Smooth muscle cell (in vitro differentiated cells): ENCODE measurements around the gene CTBP2. TPM values are rescaled to one million over a fixed set of nuclear protein-coding genes. Genes with fewer than 3 reads are reported as not detected.

Experiments used
- DNase-seq: peaks from one replicate; lab custom pipeline; 2025; ENCODE audit not compliant: unreplicated experiment; lab: John Stamatoyannopoulos, UW
- H2AFZ ChIP-seq: fragments of 200-600 bp; sonication (generic); 2 replicates; pipeline ENCODE4 v1.6.0; 2016; ENCODE audit warnings: antibody characterized with exemption, low read depth, mild to moderate bottlenecking
- H3F3A ChIP-seq: fragments of 200-600 bp; sonication (generic); 2 replicates; pipeline ENCODE4 v1.6.0; 2017; ENCODE audit warnings: antibody characterized with exemption, low read depth
- H3K27ac ChIP-seq: fragments of 200-600 bp; sonication (generic); 2 replicates; pipeline ENCODE4 v1.5.1; 2016; ENCODE audit warnings: low read depth, mild to moderate bottlenecking
- H3K27me3 ChIP-seq: fragments of 200-600 bp; sonication (generic); 2 replicates; pipeline ENCODE4 v1.6.1; 2016; ENCODE audit warnings: low read depth, mild to moderate bottlenecking
- H3K36me3 ChIP-seq: fragments of 200-600 bp; sonication (generic); 2 replicates; pipeline ENCODE4 v1.5.1; 2016; ENCODE audit warnings: low read depth
- H3K4me1 ChIP-seq: fragments of 200-600 bp; sonication (generic); 2 replicates; pipeline ENCODE4 v1.5.1; 2016; ENCODE audit warnings: low read depth
- H3K4me2 ChIP-seq: fragments of 200-600 bp; sonication (generic); 2 replicates; pipeline ENCODE4 v1.6.0; 2016; ENCODE audit warnings: mild to moderate bottlenecking
- H3K4me3 ChIP-seq: fragments of 200-600 bp; sonication (generic); 2 replicates; pipeline ENCODE4 v1.5.1; 2016; ENCODE audit warnings: mild to moderate bottlenecking
- H3K79me2 ChIP-seq: fragments of 200-600 bp; sonication (generic); 2 replicates; pipeline ENCODE4 v1.6.0; 2016; ENCODE audit warnings: low read depth, mild to moderate bottlenecking
- H3K9ac ChIP-seq: fragments of 200-600 bp; sonication (generic); 2 replicates; pipeline ENCODE4 v1.6.0; 2016; ENCODE audit warnings: low read depth
- H3K9me3 ChIP-seq: fragments of 200-600 bp; sonication (generic); replicated peaks from 2 replicates; pipeline ENCODE4 v1.5.1; 2016; ENCODE audit warnings: low read depth
- H4K20me1 ChIP-seq: fragments of 200-600 bp; sonication (generic); 2 replicates; pipeline ENCODE4 v1.6.0; 2016; ENCODE audit warnings: low read depth
- WGBS: methylation state at CpG from one replicate; pipeline ENCODE4 v1.1.7; 2016; ENCODE audit warnings: low lambda C conversion rate; 5-methylcytosine and 5-hydroxymethylcytosine counted together
- polyA plus RNA-seq: library from polyadenylated mRNA; unstranded; fragments of >200 nt; fragmentation: Nextera tagmentation; extraction: Ambion mirVana; gene quantifications from 2 replicates; pipeline ENCODE4 v1.2.1, GENCODE V29; 2016
- total RNA-seq: library from RNA; depleted of rRNA; stranded (reverse); fragments of >200 nt; gene quantifications from 2 replicates; pipeline ENCODE4 v1.2.3, GENCODE V29; 2014
- TF ChIP-seq, protein P1 (sequence below): fragments of 200-600 bp; sonication (generic); IDR thresholded peaks from 2 replicates; pipeline ENCODE4 v1.5.1; 2017; ENCODE audit warnings: borderline replicate concordance, mild to moderate bottlenecking, antibody characterized with exemption; ENCODE audit not compliant: insufficient read depth, poor library complexity, severe bottlenecking

Gene CTBP2
- total and polyA plus RNA-seq, 2 experiments from 2014 or later: 49.9 to 69.5 TPM

DNA sequence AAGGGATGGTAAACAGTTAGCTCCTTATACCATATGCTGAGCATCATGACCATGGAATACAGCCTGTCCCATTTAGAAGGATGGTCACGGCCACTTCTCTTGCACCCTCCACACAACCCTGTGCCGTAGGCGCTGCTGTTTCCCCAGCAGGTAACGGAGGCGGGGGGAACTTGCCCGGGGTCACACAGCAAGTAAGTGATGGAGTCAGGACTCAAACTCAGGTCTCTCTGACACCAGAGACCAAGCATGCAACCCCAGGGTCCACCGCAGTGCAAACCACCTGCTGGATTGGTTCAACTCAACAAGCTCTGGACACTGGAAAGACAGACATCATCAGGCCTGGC is 146.9 kb downstream of the CTBP2 start:
- Histone ChIP-seq H3K27me3 (no peaks in the 10 kb centered on the region), H3K27ac (no peak overlapping the region)
- over 99% methylated on average over 7 of the region's 7 CpGs for WGBS

DNA sequence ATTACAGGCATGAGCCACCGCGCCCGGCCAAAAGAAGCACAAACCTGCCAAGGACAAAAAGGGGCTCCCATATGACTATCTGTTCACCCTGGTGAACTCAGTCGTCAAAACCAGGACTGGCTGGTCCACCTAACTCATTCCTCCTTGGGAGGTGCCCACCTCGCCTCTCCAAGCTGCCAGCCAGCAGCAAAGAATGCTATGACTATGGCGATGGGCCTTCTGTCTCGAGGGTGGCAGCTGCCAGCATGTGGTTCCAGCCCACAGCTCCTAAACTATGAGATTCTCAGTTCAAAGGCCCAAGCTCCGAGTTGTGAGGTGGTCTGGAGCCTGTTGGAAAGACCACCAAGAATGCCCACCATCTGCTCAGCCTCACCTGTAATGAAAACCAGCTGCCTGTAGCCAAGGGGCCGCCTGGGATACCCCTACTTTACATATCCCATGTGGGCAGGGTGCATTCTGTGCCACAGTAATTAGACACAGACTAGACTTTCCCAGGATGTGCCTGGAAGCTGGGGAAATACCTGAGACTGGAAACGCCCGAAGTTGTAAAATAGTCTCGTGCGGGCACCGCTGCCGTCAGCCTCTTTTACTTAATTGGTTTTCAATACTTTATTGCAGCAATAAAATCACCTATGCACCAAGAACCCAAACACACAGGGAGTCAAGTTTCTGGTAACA is 147.4 kb downstream of the CTBP2 start:
- Histone ChIP-seq H3K9ac (no peak overlapping the region), H3K4me3 (no peak overlapping the region), H3K9me3 (no peaks in the 10 kb centered on the region), H3K4me1 (no peaks in the 10 kb centered on the region), H3F3A (no peaks in the 10 kb centered on the region), H4K20me1 (peaks cover 100% of the 10 kb centered on the region), H2AFZ (no peak overlapping the region), H3K27me3 (no peaks in the 10 kb centered on the region), H3K27ac (no peak overlapping the region), H3K36me3 (no peaks in the 10 kb centered on the region), H3K79me2 (peaks cover 57% of the 10 kb centered on the region), H3K4me2 (no peak overlapping the region)
- DNase-seq: no peak
- 95% methylated on average over 15 of the region's 15 CpGs for WGBS
- TF ChIP-seq, protein P1, sequence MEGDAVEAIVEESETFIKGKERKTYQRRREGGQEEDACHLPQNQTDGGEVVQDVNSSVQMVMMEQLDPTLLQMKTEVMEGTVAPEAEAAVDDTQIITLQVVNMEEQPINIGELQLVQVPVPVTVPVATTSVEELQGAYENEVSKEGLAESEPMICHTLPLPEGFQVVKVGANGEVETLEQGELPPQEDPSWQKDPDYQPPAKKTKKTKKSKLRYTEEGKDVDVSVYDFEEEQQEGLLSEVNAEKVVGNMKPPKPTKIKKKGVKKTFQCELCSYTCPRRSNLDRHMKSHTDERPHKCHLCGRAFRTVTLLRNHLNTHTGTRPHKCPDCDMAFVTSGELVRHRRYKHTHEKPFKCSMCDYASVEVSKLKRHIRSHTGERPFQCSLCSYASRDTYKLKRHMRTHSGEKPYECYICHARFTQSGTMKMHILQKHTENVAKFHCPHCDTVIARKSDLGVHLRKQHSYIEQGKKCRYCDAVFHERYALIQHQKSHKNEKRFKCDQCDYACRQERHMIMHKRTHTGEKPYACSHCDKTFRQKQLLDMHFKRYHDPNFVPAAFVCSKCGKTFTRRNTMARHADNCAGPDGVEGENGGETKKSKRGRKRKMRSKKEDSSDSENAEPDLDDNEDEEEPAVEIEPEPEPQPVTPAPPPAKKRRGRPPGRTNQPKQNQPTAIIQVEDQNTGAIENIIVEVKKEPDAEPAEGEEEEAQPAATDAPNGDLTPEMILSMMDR: no peak

More for the DNA sequence above, 146.9 kb downstream of the CTBP2 start:
- no peak overlapping the region for H2AFZ ChIP-seq
- H4K20me1 ChIP-seq: peaks cover 100% of the 10 kb centered on the region
- no peaks in the 10 kb centered on the region for H3F3A ChIP-seq
- H3K4me3 ChIP-seq: no peak overlapping the region
- H3K79me2 ChIP-seq: peaks cover 57% of the 10 kb centered on the region
- TF ChIP-seq, protein P1: no peak
- H3K4me2 ChIP-seq: no peak overlapping the region
- no peak overlapping the region for H3K9ac ChIP-seq
- H3K9me3 ChIP-seq: no peaks in the 10 kb centered on the region
- no peaks in the 10 kb centered on the region for H3K4me1 ChIP-seq
- DNase-seq: no peak
- H3K36me3 ChIP-seq: no peaks in the 10 kb centered on the region

DNA sequence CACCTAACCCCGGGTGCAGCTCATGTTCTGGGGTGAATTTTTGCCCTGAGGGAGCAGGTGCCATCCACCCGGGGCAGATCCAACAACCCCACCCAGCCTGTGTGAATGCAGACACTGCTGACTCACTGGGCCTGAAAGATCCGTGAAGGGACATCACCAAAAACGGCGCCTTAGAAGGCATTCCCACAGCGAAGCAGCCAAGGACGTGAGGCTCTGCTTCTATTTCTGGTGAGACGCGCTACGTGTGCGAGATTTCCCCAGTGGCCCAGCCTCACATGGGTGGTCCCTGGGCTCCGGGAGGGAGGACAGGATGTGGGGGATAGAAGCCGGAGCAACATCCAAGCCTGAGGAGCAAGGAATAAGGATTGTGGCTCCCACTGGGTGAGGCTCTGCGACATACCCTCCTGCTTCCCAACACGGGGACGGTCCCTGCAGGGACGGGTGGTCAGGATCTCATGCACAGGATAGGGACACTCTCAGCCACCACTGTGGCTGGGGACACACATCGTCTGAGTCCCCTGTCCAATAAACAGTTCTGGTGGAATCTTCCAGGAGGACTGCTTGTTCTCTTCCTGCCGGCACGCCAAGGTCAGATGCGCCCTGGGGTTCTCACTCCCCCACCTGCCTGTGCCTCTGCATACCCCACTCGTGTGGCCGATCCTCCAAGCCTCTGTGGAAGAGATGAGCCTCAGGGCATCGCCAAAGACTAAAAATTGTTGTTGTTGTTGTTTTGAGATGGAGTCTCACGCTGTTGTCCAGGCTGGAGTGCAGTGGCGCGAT is 148.2 kb downstream of the CTBP2 start:
- Histone ChIP-seq H3K79me2 (peaks cover 58% of the 10 kb centered on the region), H3K27ac (no peak overlapping the region), H3K4me2 (no peak overlapping the region), H3K9ac (no peak overlapping the region), H2AFZ (no peak overlapping the region), H3K4me1 (no peaks in the 10 kb centered on the region), H3K27me3 (no peaks in the 10 kb centered on the region), H3K4me3 (no peak overlapping the region), H3K36me3 (no peaks in the 10 kb centered on the region), H3K9me3 (no peaks in the 10 kb centered on the region), H3F3A (no peaks in the 10 kb centered on the region), H4K20me1 (peaks cover 100% of the 10 kb centered on the region)
- TF ChIP-seq, protein P1: no peak
- DNase-seq: no peak
- 94% methylated on average over 27 of the region's 27 CpGs for WGBS
